Measurements from ENCODE around the gene MRGPRG.

The MRGPRG gene

DNA sequence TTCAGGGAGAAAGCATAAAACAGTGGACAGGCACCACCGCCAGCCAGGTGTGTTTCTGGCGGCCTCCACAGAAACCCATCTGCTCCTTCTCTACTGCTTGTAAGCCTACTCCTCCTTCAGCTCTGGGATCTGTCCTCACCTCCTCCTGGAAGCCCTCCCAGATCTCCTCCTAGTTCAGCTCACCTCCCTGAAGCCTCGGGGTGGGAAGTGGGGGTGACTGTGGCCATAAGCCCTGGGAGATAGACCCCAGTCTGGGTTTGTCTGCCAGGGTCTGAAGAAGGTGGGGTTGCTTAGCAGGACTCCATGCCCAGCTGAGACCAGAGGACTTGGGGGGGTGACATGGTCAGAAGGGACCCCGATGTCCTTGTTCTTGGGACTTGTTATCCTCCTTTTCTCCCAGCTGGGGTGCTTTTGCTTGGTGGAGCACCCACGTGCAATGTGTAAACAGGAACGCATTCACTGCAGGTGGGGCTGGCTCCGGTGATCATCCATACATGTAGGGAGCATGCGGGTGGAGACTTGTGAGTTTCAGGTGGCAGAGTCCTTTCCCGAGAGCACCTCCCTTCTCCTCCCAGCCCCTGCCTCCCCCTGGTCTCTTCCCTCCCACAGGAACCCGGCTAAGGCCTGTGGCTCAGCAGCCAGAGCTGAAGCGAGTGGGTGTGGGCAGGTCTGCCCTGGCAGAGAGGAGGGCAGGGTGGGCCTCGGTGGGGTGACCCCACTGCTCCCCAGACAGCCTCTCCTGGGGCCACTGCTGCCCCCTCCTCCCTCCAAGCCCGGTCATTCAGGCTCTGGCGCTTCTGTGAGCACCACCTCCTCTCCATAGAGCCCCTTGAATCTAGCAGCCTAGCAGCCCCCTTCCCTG lies 25.9 kb downstream of the MRGPRG start:
- no peak for TF ChIP-seq ZFX (IDR thresholded peaks at IDR 0.05)
- TF ChIP-seq, protein P1, sequence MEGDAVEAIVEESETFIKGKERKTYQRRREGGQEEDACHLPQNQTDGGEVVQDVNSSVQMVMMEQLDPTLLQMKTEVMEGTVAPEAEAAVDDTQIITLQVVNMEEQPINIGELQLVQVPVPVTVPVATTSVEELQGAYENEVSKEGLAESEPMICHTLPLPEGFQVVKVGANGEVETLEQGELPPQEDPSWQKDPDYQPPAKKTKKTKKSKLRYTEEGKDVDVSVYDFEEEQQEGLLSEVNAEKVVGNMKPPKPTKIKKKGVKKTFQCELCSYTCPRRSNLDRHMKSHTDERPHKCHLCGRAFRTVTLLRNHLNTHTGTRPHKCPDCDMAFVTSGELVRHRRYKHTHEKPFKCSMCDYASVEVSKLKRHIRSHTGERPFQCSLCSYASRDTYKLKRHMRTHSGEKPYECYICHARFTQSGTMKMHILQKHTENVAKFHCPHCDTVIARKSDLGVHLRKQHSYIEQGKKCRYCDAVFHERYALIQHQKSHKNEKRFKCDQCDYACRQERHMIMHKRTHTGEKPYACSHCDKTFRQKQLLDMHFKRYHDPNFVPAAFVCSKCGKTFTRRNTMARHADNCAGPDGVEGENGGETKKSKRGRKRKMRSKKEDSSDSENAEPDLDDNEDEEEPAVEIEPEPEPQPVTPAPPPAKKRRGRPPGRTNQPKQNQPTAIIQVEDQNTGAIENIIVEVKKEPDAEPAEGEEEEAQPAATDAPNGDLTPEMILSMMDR (conservative IDR thresholded peaks at IDR 0.05): no peak
- no peak overlapping the region for H3K27ac ChIP-seq

GRCh38 chr11:3191586-3192324 lies 26.9 kb downstream of the MRGPRG start:
- TF ChIP-seq ZFX (IDR thresholded peaks at IDR 0.05): no peak
- TF ChIP-seq, protein P1 (conservative IDR thresholded peaks at IDR 0.05): no peak
- H3K27ac ChIP-seq: no peak overlapping the region

- TF ChIP-seq, protein P1 (conservative IDR thresholded peaks at IDR 0.05): no peak
- TF ChIP-seq ZFX (IDR thresholded peaks at IDR 0.05): no peak
- no peak overlapping the region for H3K27ac ChIP-seq
Observed at GRCh38 chr11:3190600-3190999, 28.0 kb downstream of the MRGPRG start.

DNA sequence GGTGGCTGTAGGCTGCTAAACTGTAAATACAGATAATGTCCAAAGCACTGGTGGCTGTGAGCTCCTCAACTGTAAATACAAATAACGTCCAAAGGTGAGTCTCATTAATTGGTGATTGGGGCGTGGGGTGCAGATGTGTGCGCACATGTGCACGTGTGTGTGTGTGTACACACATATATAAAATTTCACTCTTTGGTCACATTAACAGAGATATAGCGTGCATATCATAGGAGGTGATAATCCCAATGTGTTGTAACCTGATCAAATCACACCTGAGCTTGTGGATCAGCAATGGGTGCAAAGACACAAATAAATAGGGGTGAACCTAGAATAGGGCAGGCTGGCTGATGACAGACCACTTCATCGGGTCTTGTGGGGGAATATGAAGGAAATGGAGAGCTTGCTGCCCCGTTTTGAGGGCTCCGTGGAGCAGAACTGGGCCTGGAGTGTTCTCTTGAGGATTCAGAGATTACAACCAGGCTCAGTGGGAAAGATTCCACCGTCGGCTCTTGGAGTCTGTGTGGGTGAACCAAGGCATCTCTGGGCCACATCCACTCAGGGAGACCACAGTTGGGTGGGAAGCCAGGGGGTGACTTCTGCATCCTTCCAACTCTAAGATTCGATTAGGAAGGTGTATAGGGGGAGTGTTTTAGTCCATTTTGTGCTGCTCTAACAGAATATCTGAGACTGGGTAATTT lies 28.6 kb downstream of the MRGPRG start:
- TF ChIP-seq, protein P1 (conservative IDR thresholded peaks at IDR 0.05): no peak
- TF ChIP-seq ZFX (IDR thresholded peaks at IDR 0.05): no peak
- no peak overlapping the region for H3K27ac ChIP-seq

DNA sequence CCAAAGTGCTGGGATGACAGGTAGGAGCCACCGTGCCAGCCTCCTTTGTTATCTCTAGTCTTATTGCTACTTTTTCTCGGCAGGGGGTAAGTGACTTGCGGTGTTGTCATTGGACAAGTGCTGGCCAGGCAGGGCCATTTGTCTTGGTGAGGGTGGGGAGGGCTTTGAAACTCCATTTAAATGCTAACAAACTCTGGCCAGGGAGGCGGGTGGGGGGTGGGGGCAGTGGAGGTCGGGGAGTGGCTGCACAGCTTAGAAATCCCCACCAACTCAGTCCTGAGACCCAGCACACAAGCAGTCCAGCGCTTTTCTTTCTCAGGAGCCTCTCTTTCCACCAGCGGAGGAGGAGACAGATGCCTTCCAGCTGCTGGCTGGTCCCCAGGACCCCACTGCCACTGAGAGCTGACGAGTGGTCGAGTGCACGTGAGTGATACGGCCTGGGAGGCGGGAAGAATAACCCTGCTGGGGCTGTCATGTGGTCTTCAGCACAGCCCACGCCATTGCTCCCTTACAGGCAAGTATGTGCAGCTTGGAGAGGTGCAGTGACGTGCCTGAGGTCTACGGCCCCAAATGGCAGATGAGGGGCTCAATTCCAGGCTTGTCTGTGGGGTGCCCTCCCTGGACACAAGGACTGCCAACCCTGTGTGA lies 29.3 kb downstream of the MRGPRG start:
- TF ChIP-seq, protein P1 (conservative IDR thresholded peaks at IDR 0.05): no peak
- TF ChIP-seq ZFX (IDR thresholded peaks at IDR 0.05): no peak
- no peak overlapping the region for H3K27ac ChIP-seq

GRCh38 chr11:3188496-3189195 lies 30.0 kb downstream of the MRGPRG start:
- TF ChIP-seq, protein P1 (conservative IDR thresholded peaks at IDR 0.05): no peak
- TF ChIP-seq ZFX (IDR thresholded peaks at IDR 0.05): no peak

More at GRCh38 chr11:3188496-3189195, 30.0 kb downstream of the MRGPRG start:
- H3K27ac ChIP-seq: no peak overlapping the region

All from C4-2B (cell line).